Measurements from ENCODE around the gene VMP1. TPM values are rescaled to one million over a fixed set of nuclear protein-coding genes. Genes with fewer than 3 reads are reported as not detected.

Gene VMP1
- total RNA-seq, 1 experiment from 2014 or later = 83.1 TPM

DNA sequence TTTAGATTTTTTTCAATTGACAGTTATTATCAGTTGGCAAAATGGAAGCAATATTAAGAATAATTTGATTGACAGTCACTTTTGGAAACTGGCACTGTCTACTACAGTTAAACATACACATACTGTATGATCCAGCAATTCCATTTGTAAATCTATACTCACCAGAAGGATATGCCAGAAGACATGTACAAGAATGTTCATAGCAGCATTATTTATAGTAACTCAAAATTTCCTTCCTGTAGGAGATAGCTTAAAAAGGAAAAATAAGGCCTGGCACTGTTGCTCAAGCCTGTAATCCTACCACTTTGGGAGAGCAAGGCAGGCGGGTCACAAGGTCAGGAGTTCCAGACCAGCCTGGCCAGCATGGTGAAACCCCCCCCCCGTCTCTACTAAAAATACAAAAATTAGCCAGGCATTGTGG is 89.3 kb downstream of the VMP1 start:
- Histone ChIP-seq H2BK20ac (ENCODE audit: low read depth, low read length, poor library complexity, severe bottlenecking) (no peak overlapping the region), H2AK5ac (ENCODE audit: insufficient read length, low read length) (no peak overlapping the region), H3K23me2 (ENCODE audit: insufficient read length, low read depth, low read length, poor library complexity, severe bottlenecking) (no peaks in the 10 kb centered on the region), H3K56ac (ENCODE audit: insufficient read length, low read depth, low read length) (no peak overlapping the region), H3K4me2 (ENCODE audit: insufficient read depth, insufficient read length, low read length) (no peak overlapping the region), H4K8ac (replicated peaks; ENCODE audit: insufficient read length, low read depth, low read length) (no peak overlapping the region), H4K91ac (ENCODE audit: insufficient read length, low read depth, low read length) (no peak overlapping the region), H3K27ac (ENCODE audit: insufficient read length, low read depth, low read length) (no peak overlapping the region), H2AFZ (ENCODE audit: low read length) (no peak overlapping the region), H2BK5ac (ENCODE audit: insufficient read length, low read length) (no peak overlapping the region), H3K4ac (ENCODE audit: low read depth, low read length) (no peak overlapping the region), H3T11ph (ENCODE audit: low read length) (no peak overlapping the region), H3K27me3 (ENCODE audit: insufficient read depth, low read length) (no peaks in the 10 kb centered on the region), H3K4me1 (ENCODE audit: insufficient read depth, low read length) (no peaks in the 10 kb centered on the region), H3K18ac (ENCODE audit: insufficient read length, low read depth, low read length) (no peak overlapping the region), H4K5ac (ENCODE audit: insufficient read length, low read depth, low read length) (no peak overlapping the region), H3K9me3 (ENCODE audit: control insufficient read depth, low read depth, low read length) (no peaks in the 10 kb centered on the region), H2BK120ac (ENCODE audit: low read depth, low read length, poor library complexity, severe bottlenecking) (no peak overlapping the region), H3K14ac (ENCODE audit: insufficient read depth, low read length) (no peak overlapping the region), H3K23ac (ENCODE audit: insufficient read length, low read depth, low read length) (no peak overlapping the region), H3K9ac (ENCODE audit: extremely low read depth, insufficient read length, low read length) (no peak overlapping the region), H4K20me1 (ENCODE audit: control insufficient read depth, insufficient read depth, insufficient read length) (no peaks in the 10 kb centered on the region), H3K79me2 (ENCODE audit: insufficient read depth, low read length) (no peaks in the 10 kb centered on the region), H3K79me1 (ENCODE audit: insufficient read depth, low read depth, low read length, poor library complexity, severe bottlenecking) (no peaks in the 10 kb centered on the region), H2BK15ac (ENCODE audit: low read depth, low read length) (no peak overlapping the region), H2BK12ac (ENCODE audit: insufficient read length, low read depth, low read length) (no peak overlapping the region)
- no peaks in the 10 kb centered on the region for H3K4me1 Mint-ChIP-seq
- peaks cover 0 to 6% (median 0%) of the 10 kb centered on the region in 3 experiments; a peak in 3 of 7 replicates for H3K36me3 Mint-ChIP-seq (ENCODE audit: insufficient read depth in 1 of 3, low read depth in 3 of 3)
- no CpG with 5 or more reads among the region's 2 CpGs for WGBS (ENCODE audit: extremely low coverage, insufficient read length, low lambda C conversion rate)
- no peaks in the 10 kb centered on the region for H3K27me3 Mint-ChIP-seq (ENCODE audit: low read depth)
- no peak for DNase-seq
- TF ChIP-seq, protein P1, sequence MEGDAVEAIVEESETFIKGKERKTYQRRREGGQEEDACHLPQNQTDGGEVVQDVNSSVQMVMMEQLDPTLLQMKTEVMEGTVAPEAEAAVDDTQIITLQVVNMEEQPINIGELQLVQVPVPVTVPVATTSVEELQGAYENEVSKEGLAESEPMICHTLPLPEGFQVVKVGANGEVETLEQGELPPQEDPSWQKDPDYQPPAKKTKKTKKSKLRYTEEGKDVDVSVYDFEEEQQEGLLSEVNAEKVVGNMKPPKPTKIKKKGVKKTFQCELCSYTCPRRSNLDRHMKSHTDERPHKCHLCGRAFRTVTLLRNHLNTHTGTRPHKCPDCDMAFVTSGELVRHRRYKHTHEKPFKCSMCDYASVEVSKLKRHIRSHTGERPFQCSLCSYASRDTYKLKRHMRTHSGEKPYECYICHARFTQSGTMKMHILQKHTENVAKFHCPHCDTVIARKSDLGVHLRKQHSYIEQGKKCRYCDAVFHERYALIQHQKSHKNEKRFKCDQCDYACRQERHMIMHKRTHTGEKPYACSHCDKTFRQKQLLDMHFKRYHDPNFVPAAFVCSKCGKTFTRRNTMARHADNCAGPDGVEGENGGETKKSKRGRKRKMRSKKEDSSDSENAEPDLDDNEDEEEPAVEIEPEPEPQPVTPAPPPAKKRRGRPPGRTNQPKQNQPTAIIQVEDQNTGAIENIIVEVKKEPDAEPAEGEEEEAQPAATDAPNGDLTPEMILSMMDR (conservative IDR thresholded peaks at IDR 0.05) = no peak
- H3K9me3 Mint-ChIP-seq = no peaks in the 10 kb centered on the region
- no peak overlapping the region for H3K4me3 Mint-ChIP-seq
- H3K27ac Mint-ChIP-seq = no peak overlapping the region

Measured in H9 (cell line).